Ascending aorta (tissue), 2 donors: ENCODE results near the gene RHOBTB3. TPM values are rescaled to one million over a fixed set of nuclear protein-coding genes. Genes with fewer than 3 reads are reported as not detected.
A peak's percentile ranks its signal among the peaks of the same experiment; 100 is the strongest.

Source experiments
- DNase-seq, 2 donors: peaks; one replicate each; pipeline ENCODE4 v3.0.0-alpha.2; 2019; ENCODE audit warnings: low spot score in 2 of 2
- H3K27ac ChIP-seq, 2 donors: fragments of 200-600 bp; sonication (generic); one replicate each; pipeline ENCODE4 v1.5.1; 2016 to 2017; ENCODE audit warnings: mild to moderate bottlenecking in 1 of 2
- H3K27me3 ChIP-seq: fragments of 200-600 bp; sonication (generic); one replicate; pipeline ENCODE4 v1.5.1; 2017
- H3K36me3 ChIP-seq, 2 donors: fragments of 200-600 bp; sonication (generic); one replicate each; pipeline ENCODE4 v1.5.1; 2016
- H3K4me1 ChIP-seq, 2 donors: fragments of 200-600 bp; sonication (generic); one replicate each; pipeline ENCODE4 v1.5.1; 2016 to 2017; ENCODE audit warnings: mild to moderate bottlenecking in 1 of 2
- H3K4me3 ChIP-seq, 2 donors: fragments of 200-600 bp; sonication (generic); one replicate each; pipeline ENCODE4 v1.5.1; 2016 to 2017; ENCODE audit warnings: mild to moderate bottlenecking in 1 of 2
- H3K9me3 ChIP-seq, 2 donors: fragments of 200-600 bp; sonication (generic); one replicate each; pipeline ENCODE4 v1.5.1; 2016
- intact Hi-C: fragments of 100-400 bp; cut with DNase I; formaldehyde crosslinking; loops from one replicate; pipeline ENCODE4 v1.15.1; 2023
- total RNA-seq: library from RNA; depleted of rRNA; stranded (reverse); fragments of >200 nt; gene quantifications from one replicate; pipeline ENCODE4 v1.1.0, GENCODE V29; 2016
- TF ChIP-seq, protein P1 (sequence below), 3 experiments: fragments of 200-600 bp in 2 of 3; fragments of 450-650 bp in 1 of 3; sonication (generic) in 2 of 3; IDR thresholded peaks; one replicate each; pipeline ENCODE4 v1.5.1; 2016 to 2019; ENCODE audit warnings: antibody characterized with exemption in 3 of 3, mild to moderate bottlenecking in 1 of 3, moderate library complexity in 1 of 3

RHOBTB3 gene
- total RNA-seq, 1 donor from 2014 or later: 153 TPM

DNA sequence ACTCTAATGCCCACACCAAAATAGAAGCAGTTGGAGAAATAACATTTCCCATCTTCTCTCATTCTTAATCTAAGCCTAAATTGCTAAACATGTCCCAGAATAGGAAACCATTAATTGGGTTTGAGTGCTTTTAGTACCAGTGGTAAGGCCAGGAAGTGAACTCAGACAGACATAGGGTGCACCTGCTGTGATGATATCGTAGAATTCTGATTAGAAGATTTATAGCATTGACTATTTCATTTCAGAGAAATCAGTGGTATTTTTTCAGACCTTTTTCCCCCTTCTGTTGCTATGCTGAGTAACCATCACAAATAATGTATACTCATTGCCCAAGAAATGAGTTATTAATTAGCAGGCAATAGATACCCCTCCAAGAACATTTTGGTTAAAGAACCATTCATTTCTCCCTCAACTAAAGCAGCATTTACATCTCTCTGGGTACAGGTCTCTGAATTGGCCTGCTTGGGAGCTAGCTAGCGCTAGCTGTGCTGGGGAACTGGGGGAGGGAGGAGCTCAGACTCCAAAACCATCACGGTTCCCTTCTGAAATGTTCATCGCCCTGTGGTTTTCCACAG is 84.1 kb downstream of the RHOBTB3 start:
- Histone ChIP-seq H3K9me3 (no peaks in the 10 kb centered on the region), H3K27ac (no peak overlapping the region), H3K4me1 (peaks cover 0 to 17% of the 10 kb centered on the region in 2 donors), H3K27me3 (no peaks in the 10 kb centered on the region), H3K36me3 (peaks cover 12 to 39% of the 10 kb centered on the region in 2 donors), H3K4me3 (no peak overlapping the region)
- TF ChIP-seq, protein P1, sequence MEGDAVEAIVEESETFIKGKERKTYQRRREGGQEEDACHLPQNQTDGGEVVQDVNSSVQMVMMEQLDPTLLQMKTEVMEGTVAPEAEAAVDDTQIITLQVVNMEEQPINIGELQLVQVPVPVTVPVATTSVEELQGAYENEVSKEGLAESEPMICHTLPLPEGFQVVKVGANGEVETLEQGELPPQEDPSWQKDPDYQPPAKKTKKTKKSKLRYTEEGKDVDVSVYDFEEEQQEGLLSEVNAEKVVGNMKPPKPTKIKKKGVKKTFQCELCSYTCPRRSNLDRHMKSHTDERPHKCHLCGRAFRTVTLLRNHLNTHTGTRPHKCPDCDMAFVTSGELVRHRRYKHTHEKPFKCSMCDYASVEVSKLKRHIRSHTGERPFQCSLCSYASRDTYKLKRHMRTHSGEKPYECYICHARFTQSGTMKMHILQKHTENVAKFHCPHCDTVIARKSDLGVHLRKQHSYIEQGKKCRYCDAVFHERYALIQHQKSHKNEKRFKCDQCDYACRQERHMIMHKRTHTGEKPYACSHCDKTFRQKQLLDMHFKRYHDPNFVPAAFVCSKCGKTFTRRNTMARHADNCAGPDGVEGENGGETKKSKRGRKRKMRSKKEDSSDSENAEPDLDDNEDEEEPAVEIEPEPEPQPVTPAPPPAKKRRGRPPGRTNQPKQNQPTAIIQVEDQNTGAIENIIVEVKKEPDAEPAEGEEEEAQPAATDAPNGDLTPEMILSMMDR (IDR thresholded peaks at IDR 0.05): no peak
- intact Hi-C loops: no loop called here
- no peak for DNase-seq

DNA sequence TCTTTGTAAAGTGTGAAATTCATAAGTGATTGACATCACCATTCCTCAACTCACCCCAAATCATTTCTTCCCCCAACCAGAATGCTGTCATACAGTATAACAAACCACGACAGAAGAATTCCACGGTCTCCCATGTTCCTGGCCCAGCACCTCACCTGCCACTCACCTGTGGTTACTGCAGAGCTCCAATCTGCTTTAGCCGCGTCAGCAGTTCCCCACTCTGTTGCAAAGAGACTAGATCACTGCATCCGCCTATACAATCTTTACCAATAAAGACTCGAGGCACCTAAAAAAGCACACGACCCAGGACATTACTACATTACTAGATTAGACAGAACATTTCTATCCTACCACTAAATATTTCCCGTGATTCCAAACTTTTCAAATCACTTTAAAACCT is 85.2 kb downstream of the RHOBTB3 start:
- no peak overlapping the region for H3K4me3 ChIP-seq
- H3K4me1 ChIP-seq: peaks cover 0 to 13% of the 10 kb centered on the region in 2 donors
- H3K9me3 ChIP-seq: no peaks in the 10 kb centered on the region
- intact Hi-C loops: no loop called here
- no peaks in the 10 kb centered on the region for H3K27me3 ChIP-seq
- H3K27ac ChIP-seq: no peak overlapping the region
- DNase-seq: no peak
- TF ChIP-seq, protein P1 (IDR thresholded peaks at IDR 0.05): no peak
- H3K36me3 ChIP-seq: peaks cover 12 to 39% of the 10 kb centered on the region in 2 donors

DNA sequence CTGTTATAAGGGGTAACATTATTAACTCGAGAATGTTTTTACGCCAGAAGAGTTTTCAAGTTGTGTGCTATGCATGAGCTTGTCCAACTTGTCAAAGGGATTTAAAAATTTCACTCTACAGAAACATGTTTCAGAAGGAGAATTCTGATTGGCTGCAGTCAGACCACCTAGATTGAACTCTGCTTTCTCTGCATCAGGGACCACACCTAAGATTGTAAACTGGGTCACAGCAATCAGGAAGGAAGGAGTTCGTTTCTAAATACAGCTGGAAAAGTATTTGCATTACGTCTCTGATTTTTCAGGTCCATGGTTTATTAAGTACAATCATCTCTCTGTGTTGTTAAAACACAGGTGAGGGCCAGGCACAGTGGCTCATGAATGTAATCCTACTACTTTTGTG is 85.6 kb downstream of the RHOBTB3 start:
- Histone ChIP-seq H3K4me3 (no peak overlapping the region), H3K9me3 (no peaks in the 10 kb centered on the region), H3K4me1 (peaks cover 0 to 10% of the 10 kb centered on the region in 2 donors), H3K27ac (no peak overlapping the region), H3K36me3 (peaks cover 12 to 38% of the 10 kb centered on the region in 2 donors), H3K27me3 (no peaks in the 10 kb centered on the region)
- intact Hi-C loops: no loop called here
- DNase-seq: no peak
- TF ChIP-seq, protein P1 (IDR thresholded peaks at IDR 0.05): no peak

DNA sequence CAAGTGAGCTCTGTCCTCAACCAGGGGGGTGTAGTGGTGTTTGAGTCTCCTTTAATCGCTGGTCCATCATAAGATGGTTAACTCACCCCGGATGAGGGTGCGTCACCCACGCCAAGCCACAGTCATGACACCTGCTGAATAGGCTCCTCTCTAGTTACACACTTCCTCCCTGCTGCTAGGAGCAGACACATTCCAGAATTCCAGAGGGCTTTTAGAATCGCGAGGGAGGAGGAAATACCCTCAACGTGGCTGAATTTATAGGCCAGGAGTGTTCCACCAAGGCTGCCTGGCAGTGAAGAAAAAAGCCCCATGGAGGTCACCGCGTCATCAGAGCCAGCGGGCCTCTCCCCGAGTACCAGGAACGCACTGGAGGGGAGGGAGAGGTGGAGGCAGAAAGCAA is 86.3 kb downstream of the RHOBTB3 start:
- peaks cover 12 to 36% of the 10 kb centered on the region in 2 donors for H3K36me3 ChIP-seq
- no peaks in the 10 kb centered on the region for H3K9me3 ChIP-seq
- peak overlapping the region in 1 of 2 donors; percentile 16 for H3K27ac ChIP-seq
- peaks cover 0 to 5% of the 10 kb centered on the region in 2 donors for H3K4me1 ChIP-seq
- intact Hi-C loops: no loop called here
- TF ChIP-seq, protein P1 (IDR thresholded peaks at IDR 0.05): no peak
- peak overlapping the region in 1 of 2 donors; percentile 36 for H3K4me3 ChIP-seq
- H3K27me3 ChIP-seq: no peaks in the 10 kb centered on the region
- DNase-seq: no peak

DNA sequence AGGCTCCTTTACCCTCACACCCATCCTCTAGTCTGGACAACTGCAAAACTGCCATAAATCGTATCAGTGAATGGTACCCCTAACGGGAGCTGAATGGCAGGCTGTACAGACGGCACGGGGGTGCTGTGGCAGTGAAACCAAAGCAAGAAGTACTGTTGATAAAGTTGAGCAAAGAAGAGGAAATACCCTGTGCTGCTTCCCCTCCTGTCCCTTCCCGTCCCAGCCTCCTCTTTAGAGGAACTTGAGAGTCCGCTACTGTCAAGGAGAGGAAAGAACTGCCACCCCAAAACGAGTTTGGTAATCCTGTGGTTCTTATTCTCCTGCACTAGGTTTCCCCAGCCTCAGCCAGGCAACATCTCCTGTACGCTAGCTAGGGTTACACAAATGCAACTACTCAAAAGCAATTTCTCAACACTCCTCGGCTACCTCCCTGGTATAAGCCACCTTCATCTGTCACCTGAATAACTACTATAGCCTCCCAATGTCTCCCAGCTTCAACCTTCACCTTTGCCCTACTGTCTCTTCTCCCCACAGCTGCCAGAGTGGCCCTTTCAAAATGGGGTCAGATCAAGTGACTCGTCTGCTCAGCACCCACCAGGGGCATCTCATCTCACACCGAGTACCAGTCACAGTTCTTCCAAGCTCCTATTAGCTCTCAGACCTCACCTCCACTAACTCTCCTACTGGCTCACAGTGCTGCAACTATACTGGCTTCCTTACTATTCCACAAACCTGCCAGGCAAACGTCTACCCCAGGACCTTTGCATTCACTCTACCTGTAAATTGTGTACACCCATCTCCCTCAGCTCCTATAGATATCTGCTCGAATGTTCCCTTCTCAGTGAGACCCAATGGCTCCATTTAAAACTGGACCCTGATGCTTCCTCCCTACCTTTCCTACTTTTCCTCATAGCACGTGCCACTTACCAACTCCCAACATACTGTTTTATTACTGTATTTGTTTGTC is 87.3 kb downstream of the RHOBTB3 start:
- no peak for DNase-seq
- Histone ChIP-seq H3K27me3 (no peaks in the 10 kb centered on the region), H3K9me3 (no peaks in the 10 kb centered on the region), H3K4me1 (peaks cover 0 to 10% of the 10 kb centered on the region in 2 donors), H3K4me3 (peak overlapping the region; percentile 36 to 37), H3K27ac (peak overlapping the region; percentile 16 to 22), H3K36me3 (peaks cover 12 to 36% of the 10 kb centered on the region in 2 donors)
- intact Hi-C loops: no loop called here
- TF ChIP-seq, protein P1 (IDR thresholded peaks at IDR 0.05): no peak
